Panc1 (cell line): ENCODE results near the gene GAS7.

Experiments
- CTCF ChIP-seq: fragments of 450-650 bp; IDR thresholded peaks from 2 replicates; pipeline ENCODE4 v1.5.1; 2017; ENCODE audit warnings: mild to moderate bottlenecking
- POLR2AphosphoS5 ChIP-seq: IDR thresholded peaks from 2 replicates; pipeline ENCODE4 v1.6.1; 2012; ENCODE audit warnings: mild to moderate bottlenecking, low read depth, low read length, moderate library complexity
- SIN3A ChIP-seq: IDR thresholded peaks from 2 replicates; pipeline ENCODE4 v1.6.1; 2012; ENCODE audit warnings: low read depth, mild to moderate bottlenecking, low read length, moderate library complexity, borderline replicate concordance; ENCODE audit not compliant: insufficient read depth
- TF ChIP-seq, protein P1 (sequence below), 2 experiments: IDR thresholded peaks; 2 replicates each; pipeline ENCODE4 v1.6.1; 2011 to 2012; ENCODE audit warnings: low read depth in 2 of 2, control low read depth in 1 of 2, low read length in 1 of 2, mild to moderate bottlenecking in 1 of 2, moderate library complexity in 1 of 2; ENCODE audit not compliant: insufficient read depth in 1 of 2

- TF ChIP-seq CTCF: no peak
- TF ChIP-seq POLR2AphosphoS5: no peak
- TF ChIP-seq, protein P1, sequence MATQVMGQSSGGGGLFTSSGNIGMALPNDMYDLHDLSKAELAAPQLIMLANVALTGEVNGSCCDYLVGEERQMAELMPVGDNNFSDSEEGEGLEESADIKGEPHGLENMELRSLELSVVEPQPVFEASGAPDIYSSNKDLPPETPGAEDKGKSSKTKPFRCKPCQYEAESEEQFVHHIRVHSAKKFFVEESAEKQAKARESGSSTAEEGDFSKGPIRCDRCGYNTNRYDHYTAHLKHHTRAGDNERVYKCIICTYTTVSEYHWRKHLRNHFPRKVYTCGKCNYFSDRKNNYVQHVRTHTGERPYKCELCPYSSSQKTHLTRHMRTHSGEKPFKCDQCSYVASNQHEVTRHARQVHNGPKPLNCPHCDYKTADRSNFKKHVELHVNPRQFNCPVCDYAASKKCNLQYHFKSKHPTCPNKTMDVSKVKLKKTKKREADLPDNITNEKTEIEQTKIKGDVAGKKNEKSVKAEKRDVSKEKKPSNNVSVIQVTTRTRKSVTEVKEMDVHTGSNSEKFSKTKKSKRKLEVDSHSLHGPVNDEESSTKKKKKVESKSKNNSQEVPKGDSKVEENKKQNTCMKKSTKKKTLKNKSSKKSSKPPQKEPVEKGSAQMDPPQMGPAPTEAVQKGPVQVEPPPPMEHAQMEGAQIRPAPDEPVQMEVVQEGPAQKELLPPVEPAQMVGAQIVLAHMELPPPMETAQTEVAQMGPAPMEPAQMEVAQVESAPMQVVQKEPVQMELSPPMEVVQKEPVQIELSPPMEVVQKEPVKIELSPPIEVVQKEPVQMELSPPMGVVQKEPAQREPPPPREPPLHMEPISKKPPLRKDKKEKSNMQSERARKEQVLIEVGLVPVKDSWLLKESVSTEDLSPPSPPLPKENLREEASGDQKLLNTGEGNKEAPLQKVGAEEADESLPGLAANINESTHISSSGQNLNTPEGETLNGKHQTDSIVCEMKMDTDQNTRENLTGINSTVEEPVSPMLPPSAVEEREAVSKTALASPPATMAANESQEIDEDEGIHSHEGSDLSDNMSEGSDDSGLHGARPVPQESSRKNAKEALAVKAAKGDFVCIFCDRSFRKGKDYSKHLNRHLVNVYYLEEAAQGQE (IDR thresholded peaks at IDR 0.05; ENCODE audit: insufficient read depth in 1 of 2, low read depth in 2 of 2, low read length in 1 of 2): no peak
- TF ChIP-seq SIN3A: no peak
Observed at GRCh38 chr17:9899280-9900043, 298.9 kb downstream of the GAS7 start.
